Trophoblast cell (in vitro differentiated cells and primary cell): ENCODE results near the gene ALG1L2.
A peak's percentile ranks its signal among the peaks of the same experiment; 100 is the strongest.
"Not testable (repeated sequence)": the region's sequence is repeated elsewhere in the genome, so short reads cannot be mapped to it uniquely, and the experiment has no call there.

Source experiments
- DNase-seq, 2 donors: peaks; one replicate each; pipeline ENCODE4 v3.0.0-alpha.2; 2016
- H2AFZ ChIP-seq: 2 replicates; pipeline ENCODE4 v1.6.1; 2013; ENCODE audit warnings: low read length, moderate library complexity, mild to moderate bottlenecking; ENCODE audit not compliant: insufficient read depth, poor library complexity
- H2AK5ac ChIP-seq: 2 replicates; pipeline ENCODE4 v1.6.1; 2013; ENCODE audit warnings: mild to moderate bottlenecking, low read length
- H2BK120ac ChIP-seq: 2 replicates; pipeline ENCODE4 v1.6.1; 2013; ENCODE audit warnings: low read length, mild to moderate bottlenecking, moderate library complexity; ENCODE audit not compliant: insufficient read depth, poor library complexity
- H2BK12ac ChIP-seq: 2 replicates; pipeline ENCODE4 v1.6.1; 2013; ENCODE audit warnings: mild to moderate bottlenecking, low read length, moderate library complexity
- H2BK5ac ChIP-seq: 2 replicates; pipeline ENCODE4 v1.6.1; 2013; ENCODE audit warnings: low read length, low read depth, moderate library complexity, mild to moderate bottlenecking; ENCODE audit not compliant: poor library complexity
- H3K14ac ChIP-seq: 2 replicates; pipeline ENCODE4 v1.6.1; 2013; ENCODE audit warnings: mild to moderate bottlenecking, low read length
- H3K18ac ChIP-seq: 2 replicates; pipeline ENCODE4 v1.6.1; 2013; ENCODE audit warnings: mild to moderate bottlenecking, low read length
- H3K23ac ChIP-seq: 2 replicates; pipeline ENCODE4 v1.6.1; 2013; ENCODE audit warnings: low read length
- H3K27ac ChIP-seq: 2 replicates; pipeline ENCODE4 v1.5.1; 2013; ENCODE audit warnings: low read depth, mild to moderate bottlenecking, inconsistent platforms, low read length, moderate library complexity
- H3K27me3 ChIP-seq: 2 replicates; pipeline ENCODE4 v1.6.1; 2013; ENCODE audit warnings: inconsistent platforms, mild to moderate bottlenecking, low read length, moderate library complexity; ENCODE audit not compliant: insufficient read depth
- H3K36me3 ChIP-seq, 2 experiments: 1 replicate in 1 of 2; 2 replicates in 1 of 2; pipeline ENCODE4 v1.6.1; 2013; ENCODE audit warnings: low read length in 2 of 2, mild to moderate bottlenecking in 2 of 2, moderate library complexity in 1 of 2; ENCODE audit not compliant: insufficient read depth in 2 of 2, control insufficient read depth in 1 of 2
- H3K4ac ChIP-seq: 2 replicates; pipeline ENCODE4 v1.6.1; 2013; ENCODE audit warnings: low read depth, mild to moderate bottlenecking, low read length, moderate library complexity
- H3K4me1 ChIP-seq, 2 experiments: 1 replicate in 1 of 2; 2 replicates in 1 of 2; pipeline ENCODE4 v1.6.1; 2013; ENCODE audit warnings: low read length in 2 of 2, mild to moderate bottlenecking in 2 of 2, moderate library complexity in 1 of 2; ENCODE audit not compliant: insufficient read depth in 2 of 2, control insufficient read depth in 1 of 2
- H3K4me2 ChIP-seq: 2 replicates; pipeline ENCODE4 v1.6.1; 2013; ENCODE audit warnings: inconsistent platforms, mild to moderate bottlenecking, low read length, moderate library complexity
- H3K4me3 ChIP-seq: 2 replicates; pipeline ENCODE4 v1.5.1; 2013; ENCODE audit warnings: mild to moderate bottlenecking, low read depth, low read length, inconsistent platforms
- H3K79me1 ChIP-seq: one replicate; pipeline ENCODE4 v1.6.1; 2013; ENCODE audit warnings: low read length
- H3K79me2 ChIP-seq: 2 replicates; pipeline ENCODE4 v1.6.1; 2013; ENCODE audit warnings: low read length, mild to moderate bottlenecking; ENCODE audit not compliant: control insufficient read depth, insufficient read depth, poor library complexity
- H3K9ac ChIP-seq: 2 replicates; pipeline ENCODE4 v1.6.1; 2013; ENCODE audit warnings: mild to moderate bottlenecking, low read length
- H3K9me3 ChIP-seq: 2 replicates; pipeline ENCODE4 v1.6.1; 2013; ENCODE audit warnings: low read depth, mild to moderate bottlenecking, control low read depth, inconsistent platforms, low read length; ENCODE audit not compliant: insufficient read depth
- H4K12ac ChIP-seq: 2 replicates; pipeline ENCODE4 v1.6.1; 2013; ENCODE audit warnings: low read depth, mild to moderate bottlenecking, low read length, moderate library complexity
- H4K8ac ChIP-seq: 2 replicates; pipeline ENCODE4 v1.6.1; 2013; ENCODE audit warnings: low read depth, mild to moderate bottlenecking, low read length, moderate library complexity
- H4K91ac ChIP-seq: one replicate; pipeline ENCODE4 v1.6.1; 2013; ENCODE audit warnings: low read depth, mild to moderate bottlenecking, low read length, moderate library complexity
- WGBS: extraction: QIAGEN DNeasy Blood & Tissue Kit; methylation state at CpG from one replicate; pipeline ENCODE4 v1.1.7; 2013; ENCODE audit warnings: missing lambda C conversion rate; ENCODE audit not compliant: insufficient read length, insufficient coverage; ENCODE audit errors: extremely low coverage; 5-methylcytosine and 5-hydroxymethylcytosine counted together

ALG1L2 gene

DNA sequence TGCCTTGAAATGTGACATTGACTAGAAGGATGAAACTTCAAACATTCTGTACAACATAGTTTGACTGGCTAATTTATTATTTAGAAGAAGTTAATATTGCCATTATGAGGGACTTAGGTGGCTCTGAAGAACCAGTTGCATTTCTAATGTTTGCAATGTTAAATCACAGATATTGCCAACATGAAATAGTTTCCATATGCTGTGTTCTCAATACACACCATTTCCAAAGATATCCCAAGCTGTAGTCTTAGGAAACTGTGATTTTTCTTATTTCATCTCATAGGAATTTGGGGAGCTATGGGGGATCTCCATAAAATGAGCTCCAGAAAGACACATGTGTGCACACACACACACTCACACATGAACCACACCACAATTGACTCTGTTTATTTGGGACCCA is 36.3 kb downstream of the ALG1L2 start:
- Histone ChIP-seq H2AK5ac (no peak overlapping the region), H3K9ac (no peak overlapping the region), H2AFZ (no peak overlapping the region), H3K79me1 (no peaks in the 10 kb centered on the region), H4K8ac (no peak overlapping the region), H3K23ac (no peak overlapping the region), H2BK12ac (no peak overlapping the region), H3K36me3 (no peaks in the 10 kb centered on the region), H4K91ac (no peak overlapping the region), H3K4ac (no peak overlapping the region), H2BK120ac (no peak overlapping the region), H3K4me1 (no peaks in the 10 kb centered on the region), H2BK5ac (no peak overlapping the region), H3K14ac (no peak overlapping the region), H3K4me2 (no peak overlapping the region), H3K4me3 (no peak overlapping the region), H4K12ac (no peak overlapping the region), H3K27ac (no peak overlapping the region), H3K27me3 (no peaks in the 10 kb centered on the region), H3K79me2 (no peaks in the 10 kb centered on the region), H3K9me3 (no peaks in the 10 kb centered on the region), H3K18ac (no peak overlapping the region)
- no peak for DNase-seq

DNA sequence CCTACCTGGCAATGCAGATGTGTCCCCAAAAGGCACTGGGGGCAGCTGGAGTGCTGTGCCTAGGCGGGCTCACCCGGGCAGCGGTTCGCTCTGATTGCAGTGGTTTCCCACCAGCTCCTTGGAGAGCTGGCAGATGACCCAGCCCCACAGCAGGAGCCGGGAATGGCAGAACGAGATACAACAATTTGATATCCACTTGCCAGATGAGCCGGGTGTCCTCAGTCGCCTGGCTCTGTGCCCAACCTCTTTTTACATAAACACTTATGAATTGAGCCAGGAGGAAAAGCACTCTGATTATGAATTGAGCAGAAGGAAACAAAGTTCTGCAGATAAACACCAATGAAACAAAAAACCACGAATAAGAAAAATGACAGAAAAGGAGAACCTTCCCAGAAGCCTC is 38.2 kb downstream of the ALG1L2 start:
- not testable (repeated sequence) for H3K36me3 ChIP-seq, H3K9me3 ChIP-seq, H3K79me2 ChIP-seq, H3K9ac ChIP-seq, H3K23ac ChIP-seq, H4K8ac ChIP-seq, H3K79me1 ChIP-seq, H2AFZ ChIP-seq, H2BK5ac ChIP-seq, H3K4ac ChIP-seq, DNase-seq, H3K18ac ChIP-seq, H4K12ac ChIP-seq, H4K91ac ChIP-seq, H2BK120ac ChIP-seq, H3K27me3 ChIP-seq, H3K14ac ChIP-seq, H3K4me3 ChIP-seq, H3K4me1 ChIP-seq, H2BK12ac ChIP-seq, H3K4me2 ChIP-seq, H3K27ac ChIP-seq, H2AK5ac ChIP-seq
- WGBS: no CpG with 5 or more reads among the region's 9 CpGs

DNA sequence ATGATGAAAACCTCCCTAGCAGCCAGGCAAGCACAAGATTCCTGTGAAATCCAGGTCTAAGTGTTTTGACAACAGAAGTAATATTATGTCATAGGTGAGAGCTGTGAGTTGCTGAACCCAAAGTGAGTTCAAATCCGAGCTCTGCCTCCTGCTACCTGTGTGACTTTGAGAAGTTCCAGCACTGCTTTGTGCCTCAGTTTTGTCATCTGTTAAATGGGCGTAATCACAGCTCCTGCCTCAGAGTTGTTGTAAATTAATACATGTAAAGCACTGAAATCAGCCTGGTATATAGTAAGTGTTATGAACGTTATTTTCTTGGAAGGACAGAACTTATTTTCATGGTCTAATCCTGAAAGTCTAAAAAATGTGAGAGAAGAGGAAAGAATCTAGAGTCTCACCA is 38.7 kb downstream of the ALG1L2 start:
- H2AFZ ChIP-seq, H4K12ac ChIP-seq, H2BK5ac ChIP-seq, H3K27me3 ChIP-seq, H3K79me2 ChIP-seq, H2AK5ac ChIP-seq, H3K4me3 ChIP-seq, H3K4me2 ChIP-seq, H2BK120ac ChIP-seq, H3K9me3 ChIP-seq, H4K91ac ChIP-seq, H2BK12ac ChIP-seq, H3K79me1 ChIP-seq, H3K14ac ChIP-seq, DNase-seq, H4K8ac ChIP-seq, H3K9ac ChIP-seq, H3K4me1 ChIP-seq, H3K27ac ChIP-seq, H3K18ac ChIP-seq, H3K4ac ChIP-seq, H3K23ac ChIP-seq, H3K36me3 ChIP-seq: not testable (repeated sequence)
- WGBS: no CpG with 5 or more reads among the region's 3 CpGs

DNA sequence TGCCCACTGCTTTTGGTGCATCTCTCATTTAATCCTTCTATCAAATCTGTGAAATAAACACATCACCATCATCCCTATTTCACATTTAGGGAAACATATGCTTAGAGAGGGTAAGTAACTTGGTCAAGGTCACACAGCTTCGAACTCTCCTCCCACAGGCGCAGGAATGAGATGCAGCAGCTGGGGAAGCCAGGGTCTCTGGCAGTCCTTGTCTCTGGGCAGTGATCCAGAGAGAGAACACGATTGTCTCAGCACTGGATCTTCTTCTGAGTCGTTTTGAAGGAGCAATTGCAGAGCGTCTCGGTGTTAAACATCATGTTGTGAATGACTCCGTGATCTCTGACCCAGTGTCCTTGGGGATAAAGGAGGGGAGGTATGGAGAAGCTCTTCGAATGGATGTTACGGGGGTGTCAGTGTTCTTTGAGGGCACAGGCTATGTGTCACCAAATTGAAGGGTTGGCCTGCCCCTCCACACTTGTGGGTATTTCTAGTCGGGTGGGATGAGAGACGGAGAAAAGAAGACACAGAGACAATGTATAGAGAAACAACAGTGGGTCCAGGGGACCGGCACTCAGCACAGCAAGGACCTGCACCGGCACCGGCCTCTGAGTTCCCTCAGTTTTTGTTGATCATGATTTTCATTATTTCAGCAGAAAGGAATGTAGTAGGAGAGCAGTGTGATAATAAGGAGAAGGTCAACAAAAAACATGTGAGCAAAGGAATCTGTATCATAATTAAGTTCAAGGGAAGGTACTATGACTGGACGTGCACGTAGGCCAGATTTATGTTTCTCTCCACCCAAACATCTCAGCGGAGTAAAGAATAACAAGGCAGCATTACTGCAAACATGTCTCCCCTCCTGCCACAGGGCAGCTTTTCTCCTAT is 41.5 kb downstream of the ALG1L2 start:
- not testable (repeated sequence) for H2AK5ac ChIP-seq, H4K8ac ChIP-seq, H3K18ac ChIP-seq, H3K4me3 ChIP-seq, H4K12ac ChIP-seq, H3K79me2 ChIP-seq, H2BK12ac ChIP-seq, H3K4me2 ChIP-seq, H3K9me3 ChIP-seq, H3K27me3 ChIP-seq, H2BK120ac ChIP-seq, H3K27ac ChIP-seq, H3K4ac ChIP-seq, H3K79me1 ChIP-seq, H3K36me3 ChIP-seq, H2AFZ ChIP-seq, H3K23ac ChIP-seq, H4K91ac ChIP-seq, H3K14ac ChIP-seq, H3K9ac ChIP-seq, H2BK5ac ChIP-seq, H3K4me1 ChIP-seq
- WGBS: no CpG with 5 or more reads among the region's 17 CpGs
- peak in 1 of 2 donors; percentile 15 for DNase-seq
